Raji (cell line): Measurements from ENCODE around the gene FER.

Experiments used
- POLR2A ChIP-seq: IDR thresholded peaks from 2 replicates; pipeline ENCODE4 v1.6.1; 2011; ENCODE audit warnings: low read depth, low read length, control low read depth; ENCODE audit not compliant: insufficient read depth

The FER gene

DNA sequence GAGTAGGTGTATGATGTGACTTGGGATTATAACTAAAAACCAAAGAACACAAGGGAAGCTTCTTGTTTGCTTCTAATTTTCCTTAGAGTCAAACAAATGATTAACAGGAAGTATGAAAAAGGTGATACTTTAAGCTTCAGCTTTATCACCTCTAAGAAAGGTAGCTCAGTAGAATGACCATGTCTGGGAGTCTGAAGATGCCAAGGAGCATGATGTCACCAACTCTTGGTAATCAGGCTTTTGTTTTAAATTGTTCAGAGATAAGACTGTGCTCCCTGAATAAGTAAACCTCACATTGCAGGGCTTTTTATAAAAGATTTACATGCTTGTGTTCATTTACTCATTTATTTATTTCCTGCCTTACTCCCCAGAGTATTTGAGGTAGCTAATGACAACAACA lies 169.9 kb downstream of the FER start:
- no peak for TF ChIP-seq POLR2A

DNA sequence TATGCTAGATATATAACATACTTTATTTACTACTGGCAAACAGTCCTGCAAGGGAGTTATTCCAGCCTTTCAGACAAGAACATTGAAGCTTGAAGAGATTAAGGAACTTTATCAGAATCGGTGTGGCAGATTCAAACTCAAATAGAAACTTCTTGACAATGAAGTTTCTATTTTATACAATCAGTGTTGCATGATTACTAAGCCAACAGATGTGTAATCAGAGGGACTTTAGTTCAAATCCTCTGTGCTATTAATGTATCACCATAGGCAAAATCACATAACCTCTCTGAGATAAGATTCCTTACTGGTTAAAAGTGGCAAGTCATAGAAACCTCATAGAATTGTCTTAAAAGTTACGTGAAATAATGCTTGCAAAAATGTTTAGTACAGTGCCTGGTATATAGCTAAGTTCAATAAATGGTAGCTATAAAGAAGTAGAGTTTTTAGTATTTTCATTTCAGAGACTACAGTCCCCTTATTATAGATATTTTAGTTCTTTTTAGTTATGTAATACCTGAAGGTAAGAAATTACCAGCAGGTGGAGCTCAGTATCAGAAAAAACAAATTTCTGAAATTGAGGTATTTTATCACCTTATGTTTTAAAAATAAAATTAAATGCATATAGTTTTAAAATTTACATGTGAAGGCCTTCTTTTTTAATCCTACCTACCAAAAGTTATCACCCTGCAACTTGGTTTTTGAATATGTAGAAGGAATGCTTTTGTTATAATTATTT lies 172.1 kb downstream of the FER start:
- no peak for TF ChIP-seq POLR2A

DNA sequence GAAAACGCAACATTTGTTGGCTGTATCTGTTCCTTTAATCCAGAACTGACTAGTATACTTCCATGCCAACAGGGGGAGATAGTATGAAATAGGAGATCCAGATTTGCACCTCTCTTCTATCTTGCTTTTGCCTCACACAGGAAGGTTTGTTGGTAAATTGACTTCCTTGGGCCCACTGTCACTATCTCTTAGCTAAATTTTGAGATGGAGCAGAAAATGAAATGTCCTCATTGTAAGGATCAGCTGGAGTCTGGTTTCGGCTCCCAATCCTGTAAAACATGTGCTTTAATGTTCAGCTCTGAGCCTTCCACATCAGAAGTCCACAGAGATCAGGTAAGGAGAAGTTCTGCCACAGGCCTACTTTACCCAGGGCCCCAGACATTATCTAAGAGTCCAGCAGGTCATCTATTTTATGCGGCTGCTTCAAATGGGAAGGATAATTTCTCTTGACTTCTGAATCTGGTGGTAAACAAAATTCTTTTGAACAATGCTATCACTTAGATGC lies 176.8 kb downstream of the FER start:
- no peak for TF ChIP-seq POLR2A

DNA sequence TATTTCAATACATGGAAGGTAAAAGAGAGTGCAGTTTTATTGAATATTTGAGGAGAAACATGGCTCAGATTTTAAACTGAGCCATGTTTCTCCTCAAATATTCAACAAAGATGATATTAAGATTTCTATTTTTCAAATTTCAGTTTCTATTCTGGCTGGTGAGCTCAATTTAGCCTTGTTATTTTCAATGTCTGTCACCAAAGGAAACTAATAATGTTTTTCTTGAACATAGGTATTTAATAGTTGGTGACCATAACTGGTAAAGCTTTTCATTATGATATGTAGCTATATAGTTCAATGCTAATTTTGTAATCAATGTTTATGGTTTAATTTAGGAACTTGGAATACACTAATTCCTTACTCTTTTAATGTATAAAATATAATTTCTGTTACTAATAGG lies 177.4 kb downstream of the FER start:
- TF ChIP-seq POLR2A, result no peak

DNA sequence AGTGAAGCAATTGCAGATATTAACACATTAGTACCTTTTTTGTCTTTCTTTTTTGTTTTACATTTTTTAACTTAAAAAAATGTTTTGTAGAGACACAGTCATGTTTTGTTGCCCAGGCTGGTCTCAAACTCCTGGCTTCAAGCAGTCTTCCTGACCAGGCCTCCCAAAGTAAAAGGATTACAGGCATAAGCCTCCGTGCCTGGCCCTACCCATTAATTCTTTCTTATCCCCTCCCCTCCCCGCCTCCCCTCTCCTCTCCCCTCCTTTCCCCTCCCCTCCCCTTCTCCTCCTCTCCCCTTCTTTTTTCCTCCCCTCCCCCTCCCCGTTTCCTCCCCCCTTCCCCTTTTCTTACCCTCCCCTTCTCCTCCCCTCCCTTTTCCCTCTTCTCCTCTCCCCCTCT lies 182.4 kb downstream of the FER start:
- TF ChIP-seq POLR2A, result no peak

DNA sequence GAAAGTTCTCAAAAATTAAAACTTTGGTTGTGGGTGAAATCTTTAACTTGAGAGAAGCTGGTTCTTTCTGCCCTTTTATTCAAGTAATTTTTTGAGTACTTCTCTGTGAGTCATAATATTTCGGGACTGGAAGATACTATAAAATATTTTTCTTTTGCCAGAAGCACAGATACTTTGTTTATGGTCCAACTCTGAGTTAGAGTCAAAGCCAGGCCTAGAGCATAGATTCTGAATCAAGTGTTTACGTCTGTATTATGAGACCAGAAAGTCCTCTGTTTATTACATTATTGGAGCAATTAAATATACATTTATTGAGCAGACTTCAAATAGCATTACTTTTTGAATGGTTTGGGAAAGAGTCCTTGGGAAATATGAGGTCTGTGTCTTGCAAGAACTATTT lies 187.9 kb downstream of the FER start:
- no peak for TF ChIP-seq POLR2A

DNA sequence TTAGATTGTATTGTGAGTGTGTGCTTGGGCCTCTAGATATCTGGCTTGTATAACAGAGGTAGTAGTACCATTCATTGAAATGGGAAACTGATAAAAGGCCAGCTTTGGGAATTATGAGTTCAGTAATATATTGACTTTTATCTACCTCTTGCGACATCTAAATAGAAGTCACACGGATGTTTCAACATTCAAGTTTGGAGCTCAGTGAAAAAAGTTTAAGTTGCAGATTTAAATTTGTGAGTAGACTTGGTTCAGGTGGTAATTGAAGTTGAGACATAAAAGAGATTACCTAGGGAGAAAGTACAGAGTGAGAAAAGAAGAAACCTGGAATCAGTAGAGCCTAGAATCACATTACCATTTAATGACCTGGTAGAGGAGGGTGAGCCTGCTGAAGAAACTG lies 189.5 kb downstream of the FER start:
- TF ChIP-seq POLR2A, result no peak

DNA sequence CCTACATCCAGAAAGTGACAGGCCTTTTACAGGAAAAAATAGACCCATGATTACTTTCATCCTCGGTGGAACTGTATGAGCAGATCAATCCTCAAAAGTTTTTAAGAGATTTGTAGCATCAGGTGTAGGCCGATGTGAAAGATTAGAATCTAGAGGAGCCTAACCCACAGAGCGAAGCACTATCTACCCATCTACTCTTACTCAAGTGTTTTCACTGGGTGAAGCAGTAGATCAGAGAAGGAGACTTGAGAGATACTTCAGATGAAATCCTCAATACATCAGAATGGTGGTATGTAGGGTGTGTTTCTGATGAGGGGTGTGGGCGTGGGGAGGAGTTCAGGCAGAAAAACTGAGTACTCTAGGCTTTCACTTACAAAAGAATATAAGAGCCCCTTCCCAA lies 192.8 kb downstream of the FER start:
- no peak for TF ChIP-seq POLR2A

DNA sequence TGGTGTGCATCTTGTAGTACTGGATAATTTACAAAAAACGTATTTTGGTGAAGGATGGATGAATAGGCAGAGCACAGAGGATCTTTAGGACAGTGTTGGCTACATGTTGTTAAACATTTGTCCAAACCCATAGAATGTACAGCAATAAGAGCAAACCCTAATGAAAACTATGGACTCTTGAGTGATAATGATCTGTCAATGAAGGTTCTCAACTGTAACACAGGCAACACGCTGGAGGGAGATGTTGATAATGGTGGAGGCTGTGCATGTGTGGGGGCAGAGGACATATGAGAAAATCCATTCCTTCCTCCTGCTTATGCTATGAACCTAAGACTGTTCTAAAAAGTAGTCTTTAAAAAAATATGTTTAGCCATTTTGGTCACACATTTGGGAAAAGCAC lies 194.0 kb downstream of the FER start:
- TF ChIP-seq POLR2A, result no peak

DNA sequence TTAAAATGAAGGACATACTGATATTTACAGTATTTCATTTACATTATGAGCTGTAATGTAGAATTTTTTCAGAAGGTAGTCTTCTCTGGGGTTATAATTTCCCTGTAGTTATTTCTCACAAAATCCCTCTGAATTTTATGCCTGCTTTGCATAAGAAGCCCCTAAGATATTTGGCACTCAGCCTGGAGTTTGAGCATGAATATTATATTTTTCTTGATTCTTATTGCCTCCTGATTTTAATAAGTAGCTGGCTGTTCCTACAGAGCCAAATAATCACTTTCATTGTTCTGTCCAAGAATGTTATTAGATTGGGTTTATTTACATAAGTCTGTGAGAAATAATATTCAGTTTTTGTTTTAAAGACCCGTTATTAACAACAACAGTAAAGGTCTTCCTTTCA lies 195.0 kb downstream of the FER start:
- no peak for TF ChIP-seq POLR2A

DNA sequence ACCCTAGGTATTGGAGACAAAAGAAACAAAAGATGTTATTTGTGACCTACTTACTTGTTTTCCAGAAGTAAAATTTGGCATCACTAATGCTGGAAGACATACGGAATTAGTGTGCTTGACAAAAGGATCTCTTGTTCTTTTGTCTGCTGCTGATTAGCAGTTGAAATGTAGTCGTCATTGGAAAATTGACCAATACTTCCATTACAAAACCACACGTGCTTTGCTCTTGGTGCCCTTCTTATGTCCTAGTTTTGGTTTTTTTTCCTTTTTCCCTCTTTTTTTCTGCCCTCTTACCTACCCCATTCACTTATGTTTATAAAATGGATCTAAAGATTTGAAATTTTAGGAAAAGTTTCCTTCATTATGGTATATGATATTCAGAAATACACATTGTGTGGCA lies 197.4 kb downstream of the FER start:
- no peak for TF ChIP-seq POLR2A

DNA sequence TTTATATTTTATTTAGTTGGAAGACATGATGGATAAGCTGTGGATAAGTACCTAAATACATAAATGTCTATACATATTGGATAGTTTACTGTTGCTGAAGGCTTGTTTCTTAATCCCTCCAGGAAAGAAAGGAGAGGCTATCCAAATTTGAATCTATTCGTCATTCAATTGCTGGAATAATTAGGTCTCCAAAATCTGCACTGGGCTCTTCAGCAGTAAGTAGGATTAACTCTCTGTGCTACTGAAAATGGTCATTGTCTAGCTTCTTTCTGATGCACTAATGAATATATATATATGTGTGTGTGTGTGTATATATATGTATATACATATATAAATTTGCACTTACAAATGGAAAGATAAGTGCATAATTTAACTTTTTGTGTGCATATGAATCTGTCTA lies 198.3 kb downstream of the FER start:
- no peak for TF ChIP-seq POLR2A

DNA sequence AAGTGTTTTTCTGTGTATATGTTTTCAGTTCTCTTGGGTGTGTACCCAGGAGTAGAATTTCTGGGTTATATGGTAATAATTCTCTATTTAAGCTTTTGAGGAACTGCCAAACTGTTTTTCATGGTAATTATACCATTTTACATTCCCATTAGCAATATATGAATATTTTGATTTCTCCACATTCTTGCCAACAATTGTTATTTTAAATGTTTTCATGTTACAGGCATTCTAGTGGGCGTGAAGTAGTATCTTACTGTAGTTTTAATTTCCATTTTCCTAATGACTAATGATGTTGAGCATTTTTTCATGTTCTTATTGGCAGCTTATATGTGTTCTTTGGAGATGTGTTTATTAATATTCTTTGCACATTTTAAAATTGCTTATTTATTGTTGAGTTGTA lies 199.5 kb downstream of the FER start:
- no peak for TF ChIP-seq POLR2A

DNA sequence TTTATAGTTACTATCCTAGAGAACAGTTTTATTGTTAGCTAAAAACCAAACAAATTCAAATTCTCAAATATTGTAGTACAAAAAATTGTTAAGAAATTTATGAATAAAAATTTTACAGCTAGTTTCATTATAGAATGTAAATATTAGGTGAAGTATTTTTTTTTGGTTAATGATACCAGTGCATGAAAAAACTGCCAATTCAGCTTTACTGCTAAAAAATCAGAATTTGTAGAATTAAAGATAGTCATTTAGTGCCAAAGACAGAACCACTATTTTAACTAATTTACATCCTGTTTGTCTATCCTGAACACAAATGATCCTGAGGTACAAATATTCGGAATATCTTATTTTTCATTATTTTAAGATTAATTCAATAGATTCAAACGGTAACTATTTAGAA lies 202.6 kb downstream of the FER start:
- TF ChIP-seq POLR2A, result no peak

DNA sequence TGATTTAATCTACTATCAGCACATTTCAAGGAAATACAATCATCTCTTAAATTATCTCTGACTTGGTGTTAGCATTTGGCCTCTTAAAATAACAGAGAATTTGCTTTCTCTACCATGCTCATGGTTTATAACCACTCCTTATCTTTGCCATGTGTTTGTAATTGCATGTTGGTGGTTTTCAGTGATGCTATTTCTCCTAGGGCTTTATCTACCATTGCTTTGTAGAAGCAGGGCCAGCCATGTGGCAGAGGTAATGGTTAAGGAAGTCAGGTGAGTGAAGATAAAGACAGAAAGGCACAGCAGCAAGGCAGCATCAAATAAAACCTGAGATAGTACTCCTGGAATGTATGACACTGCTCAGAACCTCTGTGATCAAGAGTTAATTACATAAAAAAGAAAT lies 206.2 kb downstream of the FER start:
- no peak for TF ChIP-seq POLR2A

DNA sequence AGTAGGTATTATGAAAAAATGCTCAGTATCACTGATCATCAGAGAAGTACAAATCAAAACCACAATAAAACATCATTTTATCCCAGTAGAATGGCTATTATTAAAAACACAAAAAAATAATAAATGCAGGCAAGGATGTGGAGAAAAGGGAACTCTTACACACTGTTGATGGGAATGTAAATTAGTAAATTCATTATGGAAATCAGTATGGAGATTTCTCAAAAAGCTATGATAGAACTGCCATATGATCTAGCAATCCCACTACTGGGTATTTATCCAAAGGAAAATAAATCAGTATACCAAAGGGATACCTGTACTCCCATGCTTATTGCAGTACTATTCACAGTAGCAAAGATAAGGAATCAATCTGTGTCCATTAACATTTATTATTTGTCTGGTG lies 209.6 kb downstream of the FER start:
- no peak for TF ChIP-seq POLR2A

DNA sequence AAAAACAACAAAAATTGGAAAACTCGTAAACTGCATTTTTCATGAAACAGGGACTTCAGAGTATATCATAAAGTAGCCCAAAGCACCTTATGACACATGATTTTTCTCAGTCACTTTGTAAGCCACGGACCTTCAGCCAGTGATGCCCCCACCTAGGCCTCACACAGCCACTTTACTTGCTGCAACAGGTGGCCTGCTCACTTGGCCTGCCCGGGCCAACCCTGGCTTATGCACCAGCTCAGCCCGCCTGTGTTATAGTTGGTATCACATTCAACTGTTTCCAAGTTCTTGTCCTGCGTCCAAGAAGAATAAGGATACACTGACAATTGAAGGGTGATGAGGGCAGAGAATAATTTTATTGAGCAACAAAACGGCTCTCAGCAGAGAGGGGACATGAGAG lies 219.2 kb downstream of the FER start:
- no peak for TF ChIP-seq POLR2A
